ENCODE measurements around the gene NTN1. TPM values are rescaled to one million over a fixed set of nuclear protein-coding genes. Genes with fewer than 3 reads are reported as not detected.

NTN1 gene
- total RNA-seq, 4 donors from 2014 or later, result 9.8 to 33.6 (median 17.6) TPM

- Histone ChIP-seq H3K27ac (peak overlapping the region; percentile 12 to 73 (median 54)), H3K36me3 (peaks cover 0 to 6% (median 0%) of the 10 kb centered on the region in 3 donors), H3K4me1 (peaks cover 0 to 24% (median 5%) of the 10 kb centered on the region in 3 donors), H3K27me3 (no peaks in the 10 kb centered on the region), H3K4me3 (no peak overlapping the region), H3K9me3 (no peaks in the 10 kb centered on the region)
- DNase-seq, result no peak
- TF ChIP-seq POLR2A (IDR thresholded peaks at IDR 0.05), result no peak
- TF ChIP-seq CTCF (IDR thresholded peaks at IDR 0.05), result no peak
- 88 to 91% methylated on average over 9 to 12 of the region's 12 CpGs for WGBS, 2 donors
- intact Hi-C loops (cut with DNase I), result no loop called here
Observed at GRCh38 chr17:9056566-9056965, 35.3 kb downstream of the NTN1 start.

GRCh38 chr17:9057310-9057709 lies 36.0 kb downstream of the NTN1 start:
- H3K27ac ChIP-seq, result peak overlapping the region in 3 of 4 donors; percentile 42 to 73 (median 65)
- peaks cover 0 to 16% (median 5%) of the 10 kb centered on the region in 3 donors for H3K4me1 ChIP-seq
- no peaks in the 10 kb centered on the region for H3K9me3 ChIP-seq
- H3K36me3 ChIP-seq, result peaks cover 0 to 6% (median 0%) of the 10 kb centered on the region in 3 donors
- TF ChIP-seq CTCF (IDR thresholded peaks at IDR 0.05) (no peak), POLR2A (IDR thresholded peaks at IDR 0.05) (no peak)
- no peaks in the 10 kb centered on the region for H3K27me3 ChIP-seq
- intact Hi-C loops (cut with DNase I), result no loop called here
- H3K4me3 ChIP-seq, result no peak overlapping the region
- WGBS, 2 donors, result 47 to 62% methylated on average over 7 of the region's 7 CpGs
- no peak for DNase-seq

- H3K9me3 ChIP-seq, result no peaks in the 10 kb centered on the region
- no peak overlapping the region for H3K4me3 ChIP-seq
- H3K27me3 ChIP-seq, result no peaks in the 10 kb centered on the region
- H3K27ac ChIP-seq, result no peak overlapping the region
- H3K4me1 ChIP-seq, result peaks cover 0 to 7% (median 0%) of the 10 kb centered on the region in 3 donors
- WGBS, 2 donors, result 80 to 81% methylated on average over 9 of the region's 9 CpGs
- TF ChIP-seq POLR2A (IDR thresholded peaks at IDR 0.05) (no peak), CTCF (IDR thresholded peaks at IDR 0.05) (no peak)
- no peak for DNase-seq
- intact Hi-C loops (cut with DNase I), result no loop called here
- peaks cover 0 to 14% (median 0%) of the 10 kb centered on the region in 3 donors for H3K36me3 ChIP-seq
Observed at GRCh38 chr17:9062399-9062902, 41.1 kb downstream of the NTN1 start.

GRCh38 chr17:9064311-9064834 lies 43.1 kb downstream of the NTN1 start:
- peaks cover 0 to 6% (median 0%) of the 10 kb centered on the region in 3 donors for H3K4me1 ChIP-seq
- H3K36me3 ChIP-seq, result peaks cover 0 to 14% (median 0%) of the 10 kb centered on the region in 3 donors
- no peak for DNase-seq
- 78 to 84% methylated on average over 6 of the region's 6 CpGs for WGBS, 2 donors
- no peaks in the 10 kb centered on the region for H3K27me3 ChIP-seq
- intact Hi-C loops (cut with DNase I), result no loop called here
- no peak overlapping the region for H3K4me3 ChIP-seq
- H3K27ac ChIP-seq, result no peak overlapping the region
- TF ChIP-seq POLR2A (IDR thresholded peaks at IDR 0.05) (no peak), CTCF (IDR thresholded peaks at IDR 0.05) (no peak)
- H3K9me3 ChIP-seq, result no peaks in the 10 kb centered on the region

- no peak for DNase-seq
- TF ChIP-seq CTCF (IDR thresholded peaks at IDR 0.05), result no peak
- no peak for TF ChIP-seq POLR2A (IDR thresholded peaks at IDR 0.05)
- no peak overlapping the region for H3K4me3 ChIP-seq
- intact Hi-C loops (cut with DNase I), result no loop called here
- WGBS, 2 donors, result 64 to 72% methylated on average over 9 to 10 of the region's 10 CpGs
- peak overlapping the region in 2 of 4 donors; percentile 90 to 92 for H3K27ac ChIP-seq
- H3K36me3 ChIP-seq, result no peaks in the 10 kb centered on the region
- peaks cover 29 to 61% (median 37%) of the 10 kb centered on the region in 3 donors for H3K4me1 ChIP-seq
- no peaks in the 10 kb centered on the region for H3K9me3 ChIP-seq
- no peaks in the 10 kb centered on the region for H3K27me3 ChIP-seq
Observed at GRCh38 chr17:9071016-9071415, 49.7 kb downstream of the NTN1 start.
